H1 (cell line): Measurements from ENCODE around the gene ALG11. TPM values are rescaled to one million over a fixed set of nuclear protein-coding genes. Genes with fewer than 3 reads are reported as not detected.

Experiments used
- CTCF ChIA-PET: fragments of 300-600 bp; sonication (Branson Sonifier 250); formaldehyde crosslinking; loops from one replicate; lab custom pipeline; 2021; ENCODE audit not compliant: partially characterized antibody; lab: Charles Lee
- POLR2A ChIA-PET: fragments of 300-600 bp; sonication (Branson Sonifier 250); formaldehyde crosslinking; loops from one replicate; lab custom pipeline; 2021; ENCODE audit warnings: inconsistent platforms; ENCODE audit not compliant: partially characterized antibody; lab: Charles Lee
- DNase-seq, 2 experiments: peaks; one replicate each; pipeline versions ENCODE4 v3.0.0 to v3.0.0-alpha.2; 2010 to 2022; ENCODE audit warnings: low spot score in 2 of 2, low read depth in 1 of 2, mixed read lengths in 1 of 2
- FAIRE-seq: peaks from 2 replicates; lab custom pipeline; 2011; peaks lifted over from hg19 to GRCh38; lab: Jason Lieb, UNC
- H2AFZ ChIP-seq: 2 replicates; pipeline ENCODE4 v1.8.1; 2012; ENCODE audit warnings: low read length, inconsistent platforms
- H2AK5ac ChIP-seq: 2 replicates; pipeline ENCODE4 v1.6.1; 2013; ENCODE audit warnings: low read depth, low read length
- H2BK120ac ChIP-seq: replicated peaks from 2 replicates; pipeline ENCODE3; 2013; ENCODE audit warnings: low read depth, low read length, inconsistent platforms
- H2BK12ac ChIP-seq: 2 replicates; pipeline ENCODE4 v1.6.1; 2013; ENCODE audit warnings: low read depth, low read length
- H2BK15ac ChIP-seq: 2 replicates; pipeline ENCODE4 v1.6.1; 2013; ENCODE audit warnings: low read length
- H2BK20ac ChIP-seq: 2 replicates; pipeline ENCODE4 v1.6.1; 2013; ENCODE audit warnings: low read length
- H2BK5ac ChIP-seq: 2 replicates; pipeline ENCODE4 v1.6.1; 2013; ENCODE audit warnings: low read depth, low read length
- H3K14ac ChIP-seq: 2 replicates; pipeline ENCODE4 v1.6.1; 2013; ENCODE audit warnings: inconsistent platforms; ENCODE audit not compliant: insufficient read length
- H3K18ac ChIP-seq: 2 replicates; pipeline ENCODE4 v1.6.1; 2013; ENCODE audit warnings: low read length; ENCODE audit errors: extremely low read depth
- H3K23ac ChIP-seq: 2 replicates; pipeline ENCODE4 v1.6.1; 2013; ENCODE audit warnings: inconsistent platforms; ENCODE audit not compliant: insufficient read length
- H3K23me2 ChIP-seq: 2 replicates; pipeline ENCODE4 v1.6.1; 2013; ENCODE audit warnings: low read depth, low read length
- H3K27ac ChIP-seq: 2 replicates; pipeline ENCODE4 v1.6.1; 2011; ENCODE audit warnings: low read depth, low read length, inconsistent platforms
- H3K27me3 ChIP-seq, 4 experiments: replicated peaks in 1 of 4; 1 replicate in 1 of 4; 2 replicates in 3 of 4; pipeline versions ENCODE4 v1.6.1 to v1.8.1; 2011 to 2013; ENCODE audit warnings: low read length in 3 of 4, mild to moderate bottlenecking in 3 of 4, inconsistent platforms in 2 of 4, mixed read lengths in 2 of 4, moderate library complexity in 1 of 4; ENCODE audit not compliant: control insufficient read depth in 3 of 4, insufficient read depth in 3 of 4; ENCODE audit errors: extremely low read depth in 1 of 4
- H3K36me3 ChIP-seq, 4 experiments: 2 replicates each; pipeline versions ENCODE4 v1.6.1 to v1.8.1; 2011 to 2013; ENCODE audit warnings: mild to moderate bottlenecking in 4 of 4, low read length in 3 of 4, moderate library complexity in 2 of 4, control low read depth in 1 of 4, inconsistent platforms in 1 of 4; ENCODE audit not compliant: insufficient read depth in 4 of 4, control insufficient read depth in 2 of 4
- H3K4ac ChIP-seq: replicated peaks from 2 replicates; pipeline ENCODE3; 2013; ENCODE audit warnings: low read length, low read depth, mixed read lengths, inconsistent platforms; ENCODE audit not compliant: insufficient read length
- H3K4me1 ChIP-seq, 4 experiments: replicated peaks in 1 of 4; 1 replicate in 1 of 4; 2 replicates in 3 of 4; pipeline versions ENCODE4 v1.6.1 to v1.8.1; 2011 to 2013; ENCODE audit warnings: low read length in 3 of 4, inconsistent platforms in 2 of 4, mixed read lengths in 1 of 4; ENCODE audit not compliant: insufficient read depth in 4 of 4, control insufficient read depth in 3 of 4
- H3K4me2 ChIP-seq, 2 experiments: 2 replicates each; pipeline versions ENCODE4 v1.6.1 to v1.8.1; 2011 to 2013; ENCODE audit warnings: low read depth in 2 of 2, low read length in 2 of 2, control low read depth in 1 of 2, inconsistent platforms in 1 of 2, mild to moderate bottlenecking in 1 of 2; ENCODE audit not compliant: insufficient read depth in 1 of 2
- H3K4me3 ChIP-seq, 4 experiments: fragments of 200-600, 300-600 bp in 1 of 4; sonication (generic), shearing (Covaris generic), sonication (Bioruptor Twin) in 1 of 4; 2 replicates each; pipeline versions ENCODE4 v1.5.1 to v1.8.1; 2011 to 2016; ENCODE audit warnings: low read length in 4 of 4, low read depth in 3 of 4, control low read depth in 2 of 4, inconsistent platforms in 2 of 4, mild to moderate bottlenecking in 2 of 4, mixed read lengths in 1 of 4, moderate library complexity in 1 of 4; ENCODE audit not compliant: insufficient read depth in 2 of 4; ENCODE audit errors: extremely low read depth in 1 of 4
- H3K56ac ChIP-seq: replicated peaks from 2 replicates; pipeline ENCODE3; 2013; ENCODE audit warnings: low read depth, mild to moderate bottlenecking, mixed read lengths, low read length, inconsistent platforms; ENCODE audit not compliant: insufficient read length
- H3K79me1 ChIP-seq: 2 replicates; pipeline ENCODE4 v1.6.1; 2013; ENCODE audit warnings: low read depth, low read length, control low read depth
- H3K79me2 ChIP-seq, 2 experiments: 2 replicates each; pipeline versions ENCODE4 v1.6.1 to v1.8.1; 2012 to 2013; ENCODE audit warnings: low read length in 2 of 2, mild to moderate bottlenecking in 2 of 2, inconsistent platforms in 1 of 2; ENCODE audit not compliant: insufficient read depth in 2 of 2, control insufficient read depth in 1 of 2
- H3K9ac ChIP-seq, 4 experiments: replicated peaks in 1 of 4; 1 replicate in 1 of 4; 2 replicates in 3 of 4; pipeline versions ENCODE4 v1.6.1 to v1.8.1; 2011 to 2013; ENCODE audit warnings: low read depth in 3 of 4, low read length in 3 of 4, control low read depth in 2 of 4, mild to moderate bottlenecking in 2 of 4, moderate library complexity in 2 of 4, inconsistent platforms in 1 of 4; ENCODE audit errors: extremely low read depth in 1 of 4
- H3K9me3 ChIP-seq, 2 experiments: 2 replicates each; pipeline versions ENCODE4 v1.6.1 to v1.8.1; 2012 to 2013; ENCODE audit warnings: mild to moderate bottlenecking in 2 of 2, moderate library complexity in 2 of 2, control low read depth in 1 of 2, inconsistent platforms in 1 of 2, low read depth in 1 of 2, low read length in 1 of 2, mixed read lengths in 1 of 2; ENCODE audit not compliant: insufficient read depth in 2 of 2
- H4K20me1 ChIP-seq, 2 experiments: replicated peaks in 1 of 2; 2 replicates each; pipeline versions ENCODE3 to v1.8.1; 2011 to 2013; ENCODE audit warnings: inconsistent platforms in 2 of 2, low read length in 2 of 2, mild to moderate bottlenecking in 1 of 2; ENCODE audit not compliant: insufficient read depth in 2 of 2, control insufficient read depth in 1 of 2
- H4K5ac ChIP-seq: 2 replicates; pipeline ENCODE4 v1.6.1; 2013; ENCODE audit warnings: low read length, low read depth, mixed read lengths, inconsistent platforms; ENCODE audit not compliant: insufficient read length
- H4K8ac ChIP-seq: 2 replicates; pipeline ENCODE4 v1.8.0; 2013; ENCODE audit warnings: mild to moderate bottlenecking, moderate library complexity, low read length, inconsistent platforms; ENCODE audit not compliant: insufficient read depth; ENCODE audit errors: extremely low read depth
- H4K91ac ChIP-seq: replicated peaks from 2 replicates; pipeline ENCODE3; 2013; ENCODE audit warnings: low read length, mixed read lengths, inconsistent platforms; ENCODE audit not compliant: insufficient read length
- CBX8 ChIP-seq: fragments of 300-800, 300-1000 bp; sonication (generic); IDR thresholded peaks from 2 replicates; pipeline ENCODE4 v1.7.1; 2016; ENCODE audit warnings: low read depth, low read length, borderline replicate concordance
- GABPA ChIP-seq: IDR thresholded peaks from 2 replicates; pipeline ENCODE4 v1.6.1; 2011; ENCODE audit warnings: mild to moderate bottlenecking, low read length, moderate library complexity, borderline replicate concordance; ENCODE audit not compliant: insufficient read depth
- MAFK ChIP-seq: IDR thresholded peaks from 2 replicates; pipeline ENCODE4 v1.6.1; 2012; ENCODE audit warnings: low read depth, mild to moderate bottlenecking, improper control_type of control experiment, low read length
- SIN3A ChIP-seq, 2 experiments: IDR thresholded peaks in 1 of 2; conservative IDR thresholded peaks in 1 of 2; 2 replicates each; pipeline ENCODE4 v1.6.1; 2011 to 2012; ENCODE audit warnings: low read length in 2 of 2, improper control_type of control experiment in 1 of 2, low read depth in 1 of 2, mild to moderate bottlenecking in 1 of 2
- SIRT6 ChIP-seq: IDR thresholded peaks from one replicate; pipeline ENCODE4 v1.7.1; 2012; ENCODE audit warnings: low read length, inconsistent platforms
- SIX5 ChIP-seq: IDR thresholded peaks from 2 replicates; pipeline ENCODE4 v1.6.1; 2011; ENCODE audit warnings: mild to moderate bottlenecking, low read depth, low read length
- SP2 ChIP-seq: IDR thresholded peaks from 2 replicates; pipeline ENCODE4 v1.6.1; 2012; ENCODE audit warnings: mild to moderate bottlenecking, low read length, inconsistent platforms
- WGBS, 2 experiments: shearing (Covaris generic) in 1 of 2; methylation state at CpG; one replicate each; pipeline versions ENCODE4 v1.1.6 to v1.1.7; 2013 to 2015; ENCODE audit warnings: low lambda C conversion rate in 2 of 2, mixed read lengths in 2 of 2, inconsistent platforms in 1 of 2, low coverage in 1 of 2, missing lambda C conversion rate in 1 of 2; ENCODE audit not compliant: insufficient replicate concordance in 2 of 2, insufficient coverage in 1 of 2, insufficient read length in 1 of 2; ENCODE audit errors: extremely low coverage in 1 of 2, missing lambda C conversion rate in 1 of 2; 5-methylcytosine and 5-hydroxymethylcytosine counted together
- polyA plus RNA-seq, 7 experiments: library from polyadenylated mRNA; depleted of rRNA in 3 of 7; stranded (reverse) in 5 of 7; unstranded in 2 of 7; fragments of >200 nt in 5 of 7; fragments of 200-250 nt in 2 of 7; gene quantifications; 1 replicate in 5 of 7; 2 replicates in 1 of 7; 4 replicates in 1 of 7; pipeline versions ENCODE4 v1.2.1 to v1.2.3, GENCODE V29; 2011 to 2013; ENCODE audit warnings: missing spikeins in 2 of 7, mixed read lengths in 2 of 7
- total RNA-seq: library from RNA; stranded (reverse); fragmentation: NEBNext Ultra II Directional; extraction: Animal tissue kit (Norgen Biotek cat#: 25700); gene quantifications from 2 replicates; pipeline ENCODE4 v1.2.1, GENCODE V29; 2021
- TF ChIP-seq, protein P1 (sequence below): IDR thresholded peaks from 2 replicates; pipeline ENCODE4 v1.6.1; 2011; ENCODE audit warnings: low read depth, mild to moderate bottlenecking, low read length; ENCODE audit not compliant: insufficient read depth
- TF ChIP-seq, protein P2 (sequence below): IDR thresholded peaks from 2 replicates; pipeline ENCODE4 v1.6.1; 2012; ENCODE audit warnings: inconsistent platforms
- TF ChIP-seq, protein P3 (sequence below): IDR thresholded peaks from 2 replicates; pipeline ENCODE4 v1.6.1; 2011; ENCODE audit warnings: low read length, improper control_type of control experiment

The ALG11 gene
- total and polyA plus RNA-seq, 2 of the 8 experiments (the other 6 are each of a cell fraction or from before 2014, with no cell fraction given), result 5.2 to 39.9 TPM

DNA sequence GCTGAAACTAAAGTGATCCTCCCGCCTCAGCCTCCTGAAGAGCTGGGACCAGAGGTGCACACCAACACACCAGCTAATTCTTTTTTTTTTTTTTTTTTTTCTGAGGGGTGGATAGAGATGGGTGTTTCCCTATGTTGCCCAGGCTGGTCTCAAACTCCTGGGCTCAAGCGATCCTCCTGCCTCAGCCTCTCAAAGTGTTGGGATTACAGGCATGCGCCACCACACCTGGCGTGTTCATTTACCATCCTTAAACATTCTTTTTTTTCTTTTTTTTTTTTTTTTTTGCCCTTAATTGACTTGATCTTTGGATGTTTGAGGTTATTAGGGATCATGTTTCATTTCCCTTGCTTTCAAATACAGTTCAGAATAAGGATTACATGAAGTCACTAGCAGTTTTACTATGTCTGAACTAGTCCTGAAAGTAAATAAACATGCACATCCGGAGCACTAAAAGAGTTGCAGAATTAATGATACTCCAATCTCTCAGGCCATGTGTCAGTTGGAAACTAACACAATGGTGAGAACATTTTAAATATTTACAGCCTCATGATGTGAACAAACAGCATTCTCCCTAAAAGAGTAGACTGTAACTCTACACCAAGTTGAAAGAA is 22.5 kb downstream of the ALG11 start:
- Histone ChIP-seq H2BK12ac (no peak overlapping the region), H4K5ac (no peak overlapping the region), H2BK20ac (no peak overlapping the region), H4K91ac (no peak overlapping the region), H3K23ac (no peak overlapping the region), H3K4ac (no peak overlapping the region), H3K36me3 (peaks cover 0 to 4% (median 1%) of the 10 kb centered on the region in 4 experiments; a peak in 2 of 8 replicates), H3K56ac (no peak overlapping the region), H3K9me3 (peaks cover 4 to 6% of the 10 kb centered on the region in 2 experiments; a peak in 2 of 4 replicates), H3K23me2 (no peaks in the 10 kb centered on the region), H2BK15ac (no peak overlapping the region), H3K4me1 (no peaks in the 10 kb centered on the region), H2BK5ac (no peak overlapping the region), H3K27me3 (no peaks in the 10 kb centered on the region), H3K4me3 (no peak overlapping the region), H2AFZ (no peak overlapping the region), H2AK5ac (no peak overlapping the region), H3K4me2 (no peak overlapping the region), H3K18ac (no peak overlapping the region), H2BK120ac (no peak overlapping the region), H4K8ac (no peak overlapping the region), H4K20me1 (no peaks in the 10 kb centered on the region), H3K14ac (no peak overlapping the region), H3K79me2 (no peaks in the 10 kb centered on the region), H3K9ac (no peak overlapping the region), H3K79me1 (no peaks in the 10 kb centered on the region), H3K27ac (no peak overlapping the region)
- ChIA-PET POLR2A (interaction anchor here (0.6 to 1.6 kb wide), 3 partner anchors 22 to 281 kb away, joined by 3 to 5 read pairs (median 3); partner anchors contain the start of gene ALG11), CTCF (interaction anchor here (1.3 kb wide), 1 partner anchor 14 kb away, joined by 3 read pairs; no protein-coding TSS in a partner anchor)
- FAIRE-seq, result no peak
- 95% methylated on average over 2 of the region's 5 CpGs; no CpG with 5 or more reads in 1 of the 2 experiments for WGBS, 2 experiments
- DNase-seq, result no peak
- TF ChIP-seq SIRT6, result no peak
- TF ChIP-seq GABPA, result no peak
- TF ChIP-seq MAFK, result no peak
- no peak for TF ChIP-seq CBX8
- TF ChIP-seq, protein P1, sequence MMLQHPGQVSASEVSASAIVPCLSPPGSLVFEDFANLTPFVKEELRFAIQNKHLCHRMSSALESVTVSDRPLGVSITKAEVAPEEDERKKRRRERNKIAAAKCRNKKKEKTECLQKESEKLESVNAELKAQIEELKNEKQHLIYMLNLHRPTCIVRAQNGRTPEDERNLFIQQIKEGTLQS, result no peak
- TF ChIP-seq, protein P2, sequence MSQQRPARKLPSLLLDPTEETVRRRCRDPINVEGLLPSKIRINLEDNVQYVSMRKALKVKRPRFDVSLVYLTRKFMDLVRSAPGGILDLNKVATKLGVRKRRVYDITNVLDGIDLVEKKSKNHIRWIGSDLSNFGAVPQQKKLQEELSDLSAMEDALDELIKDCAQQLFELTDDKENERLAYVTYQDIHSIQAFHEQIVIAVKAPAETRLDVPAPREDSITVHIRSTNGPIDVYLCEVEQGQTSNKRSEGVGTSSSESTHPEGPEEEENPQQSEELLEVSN, result no peak
- no peak for TF ChIP-seq SIX5
- TF ChIP-seq SP2, result no peak
- TF ChIP-seq, protein P3, sequence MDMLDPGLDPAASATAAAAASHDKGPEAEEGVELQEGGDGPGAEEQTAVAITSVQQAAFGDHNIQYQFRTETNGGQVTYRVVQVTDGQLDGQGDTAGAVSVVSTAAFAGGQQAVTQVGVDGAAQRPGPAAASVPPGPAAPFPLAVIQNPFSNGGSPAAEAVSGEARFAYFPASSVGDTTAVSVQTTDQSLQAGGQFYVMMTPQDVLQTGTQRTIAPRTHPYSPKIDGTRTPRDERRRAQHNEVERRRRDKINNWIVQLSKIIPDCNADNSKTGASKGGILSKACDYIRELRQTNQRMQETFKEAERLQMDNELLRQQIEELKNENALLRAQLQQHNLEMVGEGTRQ, result no peak
- TF ChIP-seq SIN3A (conservative IDR thresholded peaks at IDR 0.05 in 1 of 2, IDR thresholded peaks at IDR 0.05 in 1 of 2; ENCODE audit: low read depth in 1 of 2, low read length in 2 of 2), result no peak
